MG63 (cell line): Measurements from ENCODE around the gene SRSF7. TPM values are rescaled to one million over a fixed set of nuclear protein-coding genes. Genes with fewer than 3 reads are reported as not detected.
A peak's percentile ranks its signal among the peaks of the same experiment; 100 is the strongest.
"Not testable (repeated sequence)": the region's sequence is repeated elsewhere in the genome, so short reads cannot be mapped to it uniquely, and the experiment has no call there.

Source experiments
- DNase-seq: peaks from one replicate; pipeline ENCODE4 v3.0.0-alpha.2; 2020
- H3K27me3 ChIP-seq: fragments of 250-450 bp; sonication (Bioruptor Pico); 2 replicates; pipeline ENCODE4 v1.5.1; 2020; ENCODE audit warnings: mild to moderate bottlenecking, moderate library complexity
- H3K36me3 ChIP-seq: fragments of 250-450 bp; sonication (Bioruptor Pico); 2 replicates; pipeline ENCODE4 v1.5.1; 2020; ENCODE audit warnings: mild to moderate bottlenecking, moderate library complexity
- H3K4me3 ChIP-seq: fragments of 250-450 bp; sonication (Bioruptor Pico); 2 replicates; pipeline ENCODE4 v1.5.1; 2020; ENCODE audit warnings: mild to moderate bottlenecking, moderate library complexity
- H3K9me3 ChIP-seq: fragments of 250-450 bp; sonication (Bioruptor Pico); 2 replicates; pipeline ENCODE4 v1.5.1; 2020; ENCODE audit warnings: mild to moderate bottlenecking, moderate library complexity
- total RNA-seq: library from RNA; depleted of rRNA; stranded (reverse); fragments of >200 nt; shearing (Covaris generic); gene quantifications from 2 replicates; pipeline ENCODE4 v1.2.3, GENCODE V29; 2014; ENCODE audit warnings: low replicate concordance

SRSF7 gene
- total RNA-seq, 1 experiment from 2014 or later = 178 TPM

DNA sequence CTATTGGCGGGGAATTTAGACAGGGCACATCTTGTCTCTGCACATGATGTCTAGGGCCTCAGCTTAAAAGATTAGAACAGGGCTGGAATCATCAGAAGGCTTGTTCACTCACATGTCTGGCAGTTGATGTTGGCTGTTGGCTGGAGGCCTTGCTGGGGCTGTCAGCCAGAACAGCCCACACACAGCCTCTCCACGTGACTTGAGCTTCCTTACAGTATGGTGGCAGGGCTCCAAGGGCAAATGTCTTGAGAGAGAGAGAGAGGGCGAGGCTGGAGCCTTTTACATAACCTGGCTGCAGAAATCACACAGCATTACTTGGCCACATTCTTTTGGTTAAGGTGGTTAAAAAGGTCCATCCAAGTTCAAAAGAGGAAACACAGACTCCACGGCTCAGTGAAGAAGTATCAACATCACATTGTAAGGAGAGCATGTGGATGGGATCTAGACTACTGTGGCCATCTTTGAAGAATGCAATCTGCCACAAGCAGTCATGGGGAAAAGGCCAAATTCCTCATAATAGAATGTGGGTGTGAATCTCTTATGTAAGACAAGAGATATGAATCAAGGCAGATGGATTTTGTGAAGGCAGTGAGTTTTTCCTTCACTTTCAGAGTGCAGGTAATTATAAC, 30.4 kb downstream of the SRSF7 start:
- Histone ChIP-seq H3K4me3 (no peak overlapping the region), H3K36me3 (no peaks in the 10 kb centered on the region), H3K9me3 (no peaks in the 10 kb centered on the region), H3K27me3 (no peaks in the 10 kb centered on the region)
- DNase-seq = peak; percentile 94

DNA sequence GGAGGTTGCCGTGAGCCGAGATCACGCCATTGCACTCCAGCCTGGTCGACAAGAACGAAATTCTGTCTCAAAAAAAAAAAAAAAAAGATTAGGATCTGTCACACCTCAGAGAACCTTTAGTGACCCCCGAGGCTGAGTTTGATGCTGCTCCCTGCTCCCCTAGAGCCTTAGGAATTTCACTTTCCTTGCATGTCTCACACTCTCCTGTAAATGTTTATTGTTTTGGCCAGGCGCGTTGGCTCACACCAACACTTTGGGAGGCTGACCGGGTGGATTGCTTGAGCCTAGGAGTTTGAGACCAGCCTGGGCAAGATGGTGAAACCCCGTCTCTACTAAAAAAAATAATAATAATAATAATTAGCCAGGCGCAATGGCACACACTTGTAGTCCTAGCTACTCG, 31.5 kb downstream of the SRSF7 start:
- Histone ChIP-seq H3K36me3 (no peaks in the 10 kb centered on the region), H3K9me3 (no peaks in the 10 kb centered on the region), H3K27me3 (no peaks in the 10 kb centered on the region), H3K4me3 (no peak overlapping the region)
- DNase-seq = peak; percentile 54

DNA sequence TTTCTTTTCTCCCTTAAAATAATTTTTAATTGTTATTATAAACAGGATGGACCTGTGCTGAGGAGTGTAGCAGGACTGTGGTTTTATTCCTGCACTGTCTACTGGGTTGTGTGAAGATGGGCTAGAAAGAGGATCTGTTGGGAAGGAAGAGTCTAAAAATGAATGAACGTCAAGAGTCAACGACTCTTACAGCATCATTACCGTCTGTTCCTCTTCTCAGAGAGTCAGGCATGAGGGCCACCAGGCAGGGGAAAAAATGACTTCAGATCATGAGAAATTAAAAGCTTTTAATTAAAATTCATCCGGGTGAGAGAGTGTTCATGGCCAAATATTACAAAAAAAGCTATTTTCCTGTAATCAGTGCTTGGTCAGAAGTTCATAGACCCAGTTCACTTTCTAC, 32.6 kb downstream of the SRSF7 start:
- H3K27me3 ChIP-seq = no peaks in the 10 kb centered on the region
- no peak overlapping the region for H3K4me3 ChIP-seq
- DNase-seq = no peak
- no peaks in the 10 kb centered on the region for H3K9me3 ChIP-seq
- no peaks in the 10 kb centered on the region for H3K36me3 ChIP-seq

DNA sequence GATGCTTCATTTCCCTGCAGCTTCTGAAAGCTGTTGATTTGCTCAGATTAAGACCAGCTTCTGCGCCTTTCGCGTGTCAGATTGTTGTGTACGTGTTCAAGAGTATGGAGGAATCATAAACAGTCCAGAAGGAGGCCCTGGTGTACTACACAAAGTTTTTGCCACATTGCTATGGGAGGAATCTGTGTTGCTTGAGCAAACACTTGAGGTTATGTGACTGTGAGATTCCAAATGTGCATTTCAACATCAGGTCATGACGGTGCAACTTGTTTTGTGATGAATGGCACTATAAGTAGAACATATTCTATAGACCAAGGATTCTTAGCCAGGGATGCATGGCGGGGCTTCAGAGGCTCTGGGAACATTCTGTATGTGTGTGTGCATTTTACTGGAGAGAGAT, 35.0 kb downstream of the SRSF7 start:
- H3K36me3 ChIP-seq = no peaks in the 10 kb centered on the region
- H3K27me3 ChIP-seq = no peaks in the 10 kb centered on the region
- no peak for DNase-seq
- H3K9me3 ChIP-seq = no peaks in the 10 kb centered on the region
- no peak overlapping the region for H3K4me3 ChIP-seq

DNA sequence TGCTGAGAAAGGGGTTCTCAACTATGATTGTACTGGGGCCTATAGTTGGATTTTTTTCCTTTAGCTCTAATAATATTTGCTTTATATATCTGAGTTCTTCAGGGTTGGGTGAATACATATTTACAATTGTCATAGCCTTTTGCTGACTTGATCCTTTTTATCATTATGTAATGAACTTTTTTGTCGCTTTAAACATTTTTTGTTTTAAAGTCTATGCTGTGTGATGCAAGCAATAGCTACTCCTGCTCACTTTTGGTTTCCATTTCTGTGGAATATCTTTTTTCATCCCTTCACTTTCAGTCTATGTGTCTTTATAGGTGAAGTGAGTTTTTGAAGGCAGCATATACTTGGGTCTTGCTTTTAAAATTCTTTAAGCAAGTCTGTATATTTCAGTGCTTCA, 36.2 kb downstream of the SRSF7 start:
- H3K9me3 ChIP-seq, DNase-seq, H3K36me3 ChIP-seq, H3K4me3 ChIP-seq, H3K27me3 ChIP-seq: not testable (repeated sequence)

DNA sequence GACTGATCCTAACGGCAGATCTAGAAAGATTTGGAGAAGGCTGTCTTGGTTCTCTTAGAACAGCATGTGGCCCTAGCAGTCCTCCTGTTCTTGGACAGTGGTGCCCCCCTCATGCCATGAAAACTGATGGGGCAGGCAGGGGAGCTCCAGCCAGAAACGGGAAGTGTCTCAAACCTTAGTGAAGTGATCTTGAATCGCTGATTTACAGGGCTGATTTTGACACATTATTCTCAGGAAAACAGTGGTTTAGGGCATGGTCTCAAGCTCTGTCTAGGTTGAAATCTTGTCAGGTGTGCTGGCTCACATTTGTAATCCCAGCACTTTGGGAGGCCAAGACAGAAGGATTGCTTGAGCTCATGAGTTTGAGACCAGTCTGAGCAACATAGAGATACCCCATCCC, 37.8 kb downstream of the SRSF7 start:
- H3K36me3 ChIP-seq = no peaks in the 10 kb centered on the region
- no peaks in the 10 kb centered on the region for H3K27me3 ChIP-seq
- DNase-seq = no peak

DNA sequence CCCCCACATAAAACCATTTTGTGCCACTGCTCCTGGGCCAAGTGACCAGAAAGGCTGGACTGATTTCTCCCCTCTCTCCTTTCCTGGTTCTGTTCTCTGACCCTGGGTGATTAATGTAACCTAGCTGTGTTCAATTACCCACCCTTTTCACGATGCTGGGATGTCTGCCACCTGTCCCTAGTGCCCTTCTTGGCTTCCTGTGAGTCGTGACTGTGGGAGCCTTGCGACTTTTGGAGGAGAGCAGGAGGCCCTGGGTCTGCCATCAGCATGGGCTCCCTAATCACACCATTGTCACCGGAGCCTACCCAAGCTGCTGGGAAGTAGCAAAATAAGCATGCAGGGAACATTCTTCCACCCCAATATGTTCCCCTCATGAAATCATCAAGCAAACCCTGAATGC, 38.3 kb downstream of the SRSF7 start:
- H3K4me3 ChIP-seq = no peak overlapping the region
- peak; percentile 20 for DNase-seq
- no peaks in the 10 kb centered on the region for H3K27me3 ChIP-seq
- no peaks in the 10 kb centered on the region for H3K36me3 ChIP-seq
- H3K9me3 ChIP-seq = no peaks in the 10 kb centered on the region

More for the DNA sequence above, 37.8 kb downstream of the SRSF7 start:
- Histone ChIP-seq H3K9me3 (no peaks in the 10 kb centered on the region), H3K4me3 (no peak overlapping the region)

DNA sequence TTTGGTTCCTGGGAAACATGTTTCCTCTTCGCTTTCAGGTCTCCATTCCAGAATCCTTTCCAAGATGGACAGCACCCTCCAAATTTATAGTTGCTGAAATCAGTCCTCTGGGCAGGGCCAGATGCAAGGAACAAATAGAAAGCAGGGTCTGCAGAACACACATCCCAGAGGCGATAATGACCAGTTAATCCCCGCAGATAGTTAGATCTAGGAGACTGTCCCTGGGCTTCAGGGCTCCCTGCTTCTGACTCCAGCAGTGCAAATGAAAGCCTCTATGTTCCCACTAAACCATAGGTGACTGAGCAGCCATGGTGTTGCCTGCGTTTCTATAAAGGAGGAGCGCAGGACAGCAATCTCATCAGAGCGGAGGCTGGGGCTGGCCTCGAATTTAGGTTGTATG, 38.7 kb downstream of the SRSF7 start:
- DNase-seq = no peak
- H3K36me3 ChIP-seq = no peaks in the 10 kb centered on the region

DNA sequence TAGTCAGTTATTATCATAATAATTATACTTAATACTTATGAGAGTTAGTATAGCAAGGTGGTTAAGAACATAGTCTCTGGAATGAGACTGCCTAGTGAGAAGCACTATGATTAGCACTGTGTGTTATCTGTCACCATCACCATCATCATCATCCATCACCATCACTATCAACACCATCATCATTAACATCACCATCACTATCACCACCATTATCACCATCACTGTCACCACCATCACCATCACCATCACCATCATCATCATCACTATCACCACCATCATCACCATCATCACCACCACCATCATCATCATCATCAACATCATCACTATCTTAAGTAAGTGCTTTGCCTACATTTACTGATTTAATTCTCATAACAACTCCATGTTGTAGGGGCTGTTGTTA, 39.6 kb downstream of the SRSF7 start:
- Histone ChIP-seq H3K9me3 (no peaks in the 10 kb centered on the region), H3K27me3 (no peaks in the 10 kb centered on the region), H3K4me3 (no peak overlapping the region), H3K36me3 (no peaks in the 10 kb centered on the region)
- no peak for DNase-seq

More for the DNA sequence above, 38.7 kb downstream of the SRSF7 start:
- H3K9me3 ChIP-seq = no peaks in the 10 kb centered on the region
- H3K27me3 ChIP-seq = no peaks in the 10 kb centered on the region
- no peak overlapping the region for H3K4me3 ChIP-seq

DNA sequence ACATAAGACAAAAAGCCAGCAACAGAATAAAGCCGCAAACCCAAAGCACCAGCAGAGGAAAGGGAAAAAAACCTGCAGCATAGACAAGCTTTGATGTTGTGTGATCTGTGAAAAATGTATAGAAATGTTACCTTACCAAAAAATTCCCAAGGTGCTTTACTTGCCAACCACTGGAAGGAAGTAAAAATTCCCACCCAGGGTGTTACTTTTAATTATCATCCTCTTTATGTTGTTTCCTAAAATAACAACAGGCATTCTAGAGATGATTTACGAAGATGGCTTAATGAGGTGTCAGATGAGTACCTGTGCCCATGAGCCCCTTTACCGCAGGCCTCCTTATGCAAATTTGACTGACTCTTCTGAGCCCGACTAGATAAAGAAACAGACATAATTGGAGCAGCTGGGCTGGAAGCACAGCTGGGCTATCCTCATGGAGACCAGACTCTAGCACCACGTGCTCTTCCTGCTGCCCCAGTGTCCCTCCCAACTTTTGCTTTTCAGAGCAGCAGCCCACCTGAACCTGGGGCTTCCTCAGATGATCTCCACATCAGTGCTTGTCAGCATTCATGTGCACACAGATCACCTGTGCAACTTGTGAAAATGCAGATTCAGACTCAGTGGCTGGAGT, 41.5 kb downstream of the SRSF7 start:
- Histone ChIP-seq H3K4me3 (no peak overlapping the region), H3K27me3 (no peaks in the 10 kb centered on the region), H3K36me3 (no peaks in the 10 kb centered on the region), H3K9me3 (no peaks in the 10 kb centered on the region)
- no peak for DNase-seq

DNA sequence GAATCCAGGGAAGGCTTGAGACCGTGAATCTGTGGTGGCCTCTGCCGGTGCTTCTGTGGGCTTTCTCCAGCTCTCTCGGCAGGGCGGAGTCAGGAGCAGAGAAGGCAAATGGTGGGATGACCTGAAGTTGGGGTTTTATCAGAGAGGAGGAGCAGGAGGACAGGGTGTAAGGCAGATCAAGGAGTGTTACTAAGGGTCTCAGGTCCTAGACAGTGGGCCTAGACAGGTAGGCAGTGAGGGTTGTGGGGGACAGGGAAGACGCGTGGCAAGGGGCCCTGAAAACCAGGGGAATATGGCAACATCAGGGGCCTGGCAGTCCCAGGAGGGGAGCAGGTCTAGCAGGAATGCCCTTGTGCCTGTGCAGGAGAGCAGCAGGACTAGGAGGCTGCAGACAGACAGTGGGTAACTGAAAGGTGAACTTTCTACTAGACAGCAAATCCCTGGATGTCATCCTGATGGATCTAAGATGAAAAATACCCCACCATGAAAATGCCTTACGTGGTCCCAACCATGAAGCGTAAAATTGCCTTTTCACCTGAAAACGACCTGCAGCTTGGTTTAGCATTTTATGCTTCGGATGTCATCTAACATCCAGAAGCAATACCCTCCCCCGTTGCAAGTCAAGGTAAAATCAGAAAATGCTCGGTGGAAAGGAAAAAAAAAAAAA, 42.1 kb downstream of the SRSF7 start:
- DNase-seq = no peak
- Histone ChIP-seq H3K27me3 (no peaks in the 10 kb centered on the region), H3K9me3 (no peaks in the 10 kb centered on the region), H3K4me3 (no peak overlapping the region), H3K36me3 (no peaks in the 10 kb centered on the region)

DNA sequence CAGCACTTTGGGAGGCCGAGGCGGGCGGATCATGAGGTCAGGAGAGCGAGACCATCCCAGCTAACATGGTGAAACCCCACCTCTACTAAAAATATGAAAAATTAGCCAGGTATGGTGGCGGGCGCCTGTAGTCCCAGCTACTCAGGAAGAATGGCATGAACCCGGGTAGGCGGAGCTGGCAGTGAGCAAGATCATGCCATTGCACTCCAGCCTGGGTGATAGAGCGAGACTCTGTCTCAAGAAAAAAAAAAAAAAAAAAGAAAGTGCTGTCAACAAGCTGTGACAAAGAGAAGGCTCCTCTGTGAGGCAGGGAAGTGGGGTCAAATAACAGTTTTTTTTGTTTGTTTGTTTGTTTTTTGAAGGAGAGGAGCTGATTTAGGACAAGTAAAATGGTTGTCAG, 42.7 kb downstream of the SRSF7 start:
- H3K36me3 ChIP-seq, DNase-seq, H3K9me3 ChIP-seq, H3K27me3 ChIP-seq, H3K4me3 ChIP-seq: not testable (repeated sequence)

DNA sequence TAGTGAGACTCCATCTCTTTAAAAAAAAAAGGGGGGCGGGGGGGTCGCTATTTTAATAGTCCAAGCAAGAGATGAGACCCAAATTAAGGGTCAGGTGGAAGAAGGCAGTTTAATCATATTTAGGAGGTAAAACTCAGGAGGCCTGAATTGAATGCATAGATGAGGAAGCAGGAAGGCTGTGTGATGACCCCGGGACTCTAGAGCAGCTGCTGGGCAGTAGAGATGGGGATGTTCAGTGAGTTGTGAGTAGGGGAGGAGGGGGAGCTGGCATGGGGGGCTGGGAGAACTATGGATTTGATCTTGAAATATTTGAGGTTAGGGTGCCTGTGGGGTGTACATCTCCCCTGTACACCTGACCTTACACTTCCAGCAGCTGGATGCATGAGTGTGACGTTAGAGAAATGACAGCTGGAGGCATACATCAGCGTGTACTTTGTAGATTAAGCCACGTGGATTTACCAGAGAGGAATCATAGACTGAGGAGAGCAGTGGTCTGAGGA, 44.3 kb downstream of the SRSF7 start:
- Histone ChIP-seq H3K4me3 (no peak overlapping the region), H3K36me3 (no peaks in the 10 kb centered on the region), H3K9me3 (no peaks in the 10 kb centered on the region), H3K27me3 (no peaks in the 10 kb centered on the region)
- DNase-seq = no peak

DNA sequence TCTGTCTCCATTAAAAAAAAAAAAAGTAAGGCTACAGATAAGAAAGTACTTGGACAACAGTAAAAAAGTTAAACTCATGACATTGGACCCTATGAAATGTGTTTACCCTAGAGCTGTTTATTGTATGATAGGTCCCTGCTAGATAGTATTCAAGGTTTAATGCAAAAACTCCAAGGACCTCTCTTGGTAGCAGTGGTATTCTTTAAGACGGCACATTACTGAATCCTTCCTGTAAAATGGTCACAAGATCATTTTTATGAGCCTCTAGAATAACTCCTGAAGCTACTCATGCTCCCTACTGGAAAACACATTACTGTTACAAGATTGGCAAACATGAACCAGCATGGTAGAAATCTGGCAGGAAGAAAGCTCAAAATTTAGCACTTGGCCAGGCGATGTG, 46.5 kb downstream of the SRSF7 start:
- no peaks in the 10 kb centered on the region for H3K27me3 ChIP-seq
- no peaks in the 10 kb centered on the region; the same call in 1 of the 2 replicates for H3K9me3 ChIP-seq
- H3K36me3 ChIP-seq = no peaks in the 10 kb centered on the region
- peak; percentile 49 for DNase-seq
- no peak overlapping the region for H3K4me3 ChIP-seq

DNA sequence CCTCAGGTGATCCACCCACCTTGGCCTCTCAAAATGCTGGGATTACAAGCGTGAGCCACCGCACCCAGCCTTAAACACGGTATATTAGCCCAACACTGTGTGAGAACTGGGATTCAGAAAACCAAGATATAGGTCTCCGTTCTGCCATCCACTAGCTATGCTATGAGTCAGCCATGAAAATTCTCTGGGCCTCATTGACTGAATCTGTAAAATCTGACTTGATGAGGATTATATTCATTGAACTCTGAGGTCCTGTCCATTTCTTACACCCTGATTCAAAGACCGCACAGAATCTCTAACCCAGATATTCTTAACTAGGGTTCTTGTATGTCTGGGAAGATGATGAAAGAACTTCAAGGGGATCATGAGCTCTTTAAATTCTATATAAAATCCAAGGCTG, 47.8 kb downstream of the SRSF7 start:
- not testable (repeated sequence) for H3K9me3 ChIP-seq, DNase-seq, H3K27me3 ChIP-seq, H3K4me3 ChIP-seq, H3K36me3 ChIP-seq

DNA sequence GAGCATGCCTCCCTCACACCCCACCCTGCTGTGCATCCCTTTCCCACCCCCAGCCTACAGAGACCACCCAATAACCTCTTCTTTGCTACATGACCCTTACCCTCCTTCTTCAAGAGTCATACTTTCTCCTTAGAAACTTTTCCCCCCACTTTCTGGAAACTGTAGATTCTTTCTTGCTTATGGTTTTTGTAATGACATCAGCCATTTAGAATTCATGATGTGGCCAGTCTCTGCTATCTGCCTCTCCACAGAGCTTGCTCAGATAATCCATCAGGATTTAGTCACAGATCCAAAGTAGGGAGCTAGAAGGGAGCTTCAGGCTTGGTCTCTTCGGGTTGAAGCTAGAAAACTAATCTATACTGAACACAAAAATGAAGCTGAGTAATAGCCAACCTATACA, 48.7 kb downstream of the SRSF7 start:
- H3K36me3 ChIP-seq = no peaks in the 10 kb centered on the region
- H3K27me3 ChIP-seq = no peaks in the 10 kb centered on the region
- DNase-seq = peak; percentile 43
- no peak overlapping the region for H3K4me3 ChIP-seq
- no peaks in the 10 kb centered on the region; the same call in 1 of the 2 replicates for H3K9me3 ChIP-seq

DNA sequence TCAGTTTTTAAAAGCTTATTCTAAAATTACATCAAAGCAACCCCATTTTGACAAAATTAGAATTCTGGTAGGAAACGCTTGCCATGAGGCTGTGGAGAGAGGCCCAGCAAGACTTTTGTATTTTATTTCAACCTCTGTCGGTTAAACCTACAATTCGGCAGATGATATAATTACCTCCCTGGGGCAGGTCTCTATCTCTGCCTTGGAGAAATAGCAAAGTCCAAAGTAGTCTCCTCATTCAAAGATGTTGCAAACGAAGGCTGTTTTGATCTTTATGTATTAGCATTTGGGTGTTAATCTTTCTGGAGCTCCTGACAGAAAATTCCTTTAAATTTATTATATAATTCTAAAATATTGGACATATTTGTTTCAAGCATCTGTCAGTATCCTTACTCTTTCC, 49.6 kb downstream of the SRSF7 start:
- H3K36me3 ChIP-seq = no peaks in the 10 kb centered on the region
- H3K27me3 ChIP-seq = no peaks in the 10 kb centered on the region
- no peak for DNase-seq

More for the DNA sequence above, 49.6 kb downstream of the SRSF7 start:
- no peaks in the 10 kb centered on the region; the same call in 1 of the 2 replicates for H3K9me3 ChIP-seq
- H3K4me3 ChIP-seq = no peak overlapping the region
